ENCODE results near the gene UST.

DNA sequence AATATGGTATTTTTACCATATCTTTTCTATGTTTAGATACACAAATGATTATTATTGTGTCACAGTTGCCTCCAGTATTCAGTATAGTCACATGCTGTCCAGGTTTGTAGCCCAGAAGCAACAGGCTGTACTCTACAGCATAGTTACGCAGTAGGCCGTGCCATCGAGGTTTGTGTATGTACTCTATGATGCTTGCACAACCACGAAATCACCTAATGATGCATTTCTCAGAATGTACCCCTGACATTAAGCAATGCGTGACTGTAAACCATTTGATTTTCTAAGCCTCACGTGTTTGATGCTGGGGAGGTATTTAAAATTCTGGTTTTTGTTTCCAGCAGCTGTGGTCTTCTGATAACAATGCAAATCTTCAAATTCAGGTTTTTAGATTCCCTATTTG is 207.6 kb downstream of the UST start:
- TF ChIP-seq, protein P1, sequence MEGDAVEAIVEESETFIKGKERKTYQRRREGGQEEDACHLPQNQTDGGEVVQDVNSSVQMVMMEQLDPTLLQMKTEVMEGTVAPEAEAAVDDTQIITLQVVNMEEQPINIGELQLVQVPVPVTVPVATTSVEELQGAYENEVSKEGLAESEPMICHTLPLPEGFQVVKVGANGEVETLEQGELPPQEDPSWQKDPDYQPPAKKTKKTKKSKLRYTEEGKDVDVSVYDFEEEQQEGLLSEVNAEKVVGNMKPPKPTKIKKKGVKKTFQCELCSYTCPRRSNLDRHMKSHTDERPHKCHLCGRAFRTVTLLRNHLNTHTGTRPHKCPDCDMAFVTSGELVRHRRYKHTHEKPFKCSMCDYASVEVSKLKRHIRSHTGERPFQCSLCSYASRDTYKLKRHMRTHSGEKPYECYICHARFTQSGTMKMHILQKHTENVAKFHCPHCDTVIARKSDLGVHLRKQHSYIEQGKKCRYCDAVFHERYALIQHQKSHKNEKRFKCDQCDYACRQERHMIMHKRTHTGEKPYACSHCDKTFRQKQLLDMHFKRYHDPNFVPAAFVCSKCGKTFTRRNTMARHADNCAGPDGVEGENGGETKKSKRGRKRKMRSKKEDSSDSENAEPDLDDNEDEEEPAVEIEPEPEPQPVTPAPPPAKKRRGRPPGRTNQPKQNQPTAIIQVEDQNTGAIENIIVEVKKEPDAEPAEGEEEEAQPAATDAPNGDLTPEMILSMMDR (IDR thresholded peaks at IDR 0.05): no peak
- TF ChIP-seq POLR2A (IDR thresholded peaks at IDR 0.05): no peak
